IPS-11a (cell line): Measurements from ENCODE around the gene EPHA6.
"Not testable (repeated sequence)": the region's sequence is repeated elsewhere in the genome, so short reads cannot be mapped to it uniquely, and the experiment has no call there.

Experiments used
- H3K4me3 ChIP-seq: one replicate; pipeline ENCODE4 v1.5.1; 2013; ENCODE audit warnings: low read depth, low read length, control low read depth

The EPHA6 gene

DNA sequence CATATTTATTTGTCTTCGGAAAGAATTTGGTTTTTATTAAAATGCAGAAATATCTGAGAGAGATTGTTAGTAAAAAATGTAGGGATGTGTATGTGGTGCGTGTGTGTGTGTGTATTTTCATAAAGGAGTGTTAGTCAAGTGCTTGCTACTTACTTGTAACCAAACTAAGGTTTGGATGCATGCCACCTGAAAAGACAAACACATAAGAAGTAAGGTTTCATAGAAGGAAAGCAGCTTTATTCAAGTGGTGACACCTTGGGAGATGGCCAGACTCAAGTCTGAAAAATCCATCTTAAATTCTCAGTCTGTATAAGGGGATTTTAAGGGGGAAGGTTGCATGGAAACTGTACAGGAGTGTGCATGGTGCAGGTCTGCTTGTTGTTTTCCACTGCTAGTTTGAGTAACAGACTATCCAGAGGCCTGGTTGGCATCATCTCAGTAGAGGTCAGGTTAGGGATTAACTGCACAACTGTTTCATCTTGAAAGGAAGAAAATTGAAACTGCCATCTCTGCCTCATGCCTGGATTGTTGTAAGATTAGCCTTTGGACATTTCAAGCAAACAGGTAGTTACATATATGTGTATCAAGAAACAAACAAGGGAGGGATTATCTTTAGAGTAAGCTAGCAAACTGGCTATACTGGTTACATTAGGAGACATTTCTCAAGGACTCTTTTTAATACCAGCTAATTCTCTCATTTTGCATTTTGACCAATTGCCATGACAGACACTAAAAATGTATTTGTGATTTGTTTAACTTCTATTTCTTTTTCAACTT, 196.7 kb downstream of the EPHA6 start:
- no peak overlapping the region for H3K4me3 ChIP-seq

DNA sequence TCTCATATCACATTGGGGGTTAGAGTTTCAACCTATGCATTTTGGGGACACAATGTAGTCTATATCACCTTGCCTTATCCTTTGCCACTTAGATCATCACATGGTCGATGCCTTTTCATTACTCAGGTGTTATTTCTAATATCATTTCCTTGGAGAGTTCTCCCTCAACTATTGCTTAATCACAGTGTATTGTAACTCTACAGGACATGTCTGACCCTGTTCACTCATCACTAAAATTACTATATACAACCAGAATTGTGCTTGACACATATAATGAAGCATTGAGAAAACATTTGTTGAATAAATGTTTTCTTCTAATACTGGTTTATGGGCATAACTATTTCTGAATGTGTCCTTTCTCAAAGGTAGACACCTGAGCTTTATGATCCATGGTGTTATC, 207.4 kb downstream of the EPHA6 start:
- H3K4me3 ChIP-seq: no peak overlapping the region

DNA sequence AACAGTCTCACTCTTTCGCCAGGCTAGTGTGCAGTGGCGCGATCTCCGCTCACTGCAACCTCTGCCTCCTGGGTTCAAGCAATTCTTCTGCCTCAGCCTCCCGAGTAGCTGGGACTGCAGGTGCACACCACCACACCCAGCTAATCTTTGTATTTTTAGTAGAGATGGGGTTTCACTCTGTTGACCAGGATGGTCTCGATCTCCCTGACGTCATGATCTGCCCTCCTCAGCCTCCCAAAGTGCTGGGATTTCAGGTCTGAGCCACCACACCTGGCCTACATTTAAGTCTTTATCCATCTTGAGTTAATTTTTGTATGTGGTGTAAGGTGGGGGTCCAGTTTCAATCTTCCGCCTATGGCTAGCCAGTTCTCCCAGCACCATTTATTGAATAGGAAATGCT, 211.2 kb downstream of the EPHA6 start:
- H3K4me3 ChIP-seq: not testable (repeated sequence)

DNA sequence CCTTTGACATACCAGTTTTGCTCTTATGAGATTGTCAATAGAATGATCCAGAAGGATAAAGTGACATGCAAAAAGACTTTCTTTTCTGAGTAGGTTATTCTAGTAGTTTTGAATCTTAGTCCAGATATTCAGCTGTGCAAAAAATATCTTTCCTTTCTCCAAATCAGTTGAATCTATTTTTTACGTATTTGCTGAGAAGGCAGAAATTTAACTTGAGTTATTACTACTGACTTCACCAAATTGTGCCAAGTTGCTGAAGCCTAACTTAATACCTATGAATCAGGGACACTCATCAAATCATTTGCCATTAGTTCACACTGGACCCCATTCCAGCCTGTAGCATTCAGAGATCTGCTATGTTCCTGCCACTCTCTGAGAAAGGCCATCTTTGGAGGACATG, 215.6 kb downstream of the EPHA6 start:
- H3K4me3 ChIP-seq: no peak overlapping the region

DNA sequence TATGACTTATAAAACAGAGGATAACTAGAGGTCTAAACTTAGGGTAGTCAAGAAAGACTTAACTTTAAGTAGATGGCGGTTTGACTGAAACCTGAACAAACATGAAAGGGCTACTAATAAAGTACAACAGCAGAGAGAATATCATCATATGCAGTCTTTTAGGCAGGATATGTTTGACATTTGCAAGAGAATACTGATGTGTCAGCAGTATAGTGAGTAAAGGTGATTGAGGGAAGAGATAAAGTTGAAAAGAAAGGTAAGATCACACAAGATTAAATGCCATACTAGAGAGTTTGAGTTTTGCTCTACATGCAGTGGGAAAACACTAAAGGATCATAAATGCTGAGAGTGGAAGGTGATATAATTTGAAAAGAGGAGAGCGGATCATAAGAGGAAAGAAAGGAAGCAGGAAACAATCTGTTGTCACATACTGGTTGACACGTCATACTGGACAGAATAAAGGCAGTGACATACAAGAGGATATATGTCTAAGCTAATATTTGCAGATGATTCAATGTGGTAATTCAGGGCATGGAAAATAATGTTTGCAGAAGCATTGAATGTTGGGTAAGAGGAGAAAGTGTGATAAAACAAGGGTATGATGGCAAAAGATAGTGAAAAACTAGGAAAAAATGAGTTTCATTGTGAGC, 223.0 kb downstream of the EPHA6 start:
- H3K4me3 ChIP-seq: no peak overlapping the region

DNA sequence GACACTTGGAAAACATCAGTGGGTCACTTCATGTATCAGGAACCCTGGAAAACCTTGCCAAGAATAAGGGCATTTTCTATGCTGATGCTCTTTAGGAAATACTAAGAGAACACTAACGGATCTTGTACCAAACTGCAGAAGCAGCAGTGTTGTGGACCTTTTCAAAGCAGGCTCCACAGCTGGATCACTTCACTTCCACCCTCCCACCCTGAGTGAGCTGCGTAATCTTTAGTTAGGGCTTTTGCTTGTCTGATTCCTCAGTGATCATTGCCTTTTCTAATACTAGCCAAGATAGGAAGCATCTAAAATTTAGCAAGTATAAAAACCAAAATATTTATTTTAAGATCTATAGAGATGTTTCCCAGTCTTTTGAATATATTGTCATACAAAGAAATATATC, 229.0 kb downstream of the EPHA6 start:
- H3K4me3 ChIP-seq: no peak overlapping the region

DNA sequence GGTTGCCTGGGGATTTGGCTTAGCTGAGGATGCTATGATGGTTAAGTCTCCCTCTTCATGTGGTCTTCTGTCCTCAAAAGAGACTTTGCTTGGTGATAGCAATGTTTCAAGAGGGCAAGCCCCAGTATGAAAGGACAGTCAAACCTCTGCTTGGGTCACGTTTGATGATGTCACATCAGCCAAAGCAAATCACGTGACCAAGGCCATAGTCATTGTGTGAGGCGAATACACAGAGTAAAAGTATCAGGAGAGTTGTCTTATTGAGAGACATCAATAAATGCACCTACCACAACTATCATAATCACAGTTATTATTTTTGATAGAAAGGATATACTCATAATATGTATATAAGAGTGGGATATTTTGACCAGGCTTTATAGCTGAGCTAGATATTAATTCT, 243.0 kb downstream of the EPHA6 start:
- H3K4me3 ChIP-seq: no peak overlapping the region

DNA sequence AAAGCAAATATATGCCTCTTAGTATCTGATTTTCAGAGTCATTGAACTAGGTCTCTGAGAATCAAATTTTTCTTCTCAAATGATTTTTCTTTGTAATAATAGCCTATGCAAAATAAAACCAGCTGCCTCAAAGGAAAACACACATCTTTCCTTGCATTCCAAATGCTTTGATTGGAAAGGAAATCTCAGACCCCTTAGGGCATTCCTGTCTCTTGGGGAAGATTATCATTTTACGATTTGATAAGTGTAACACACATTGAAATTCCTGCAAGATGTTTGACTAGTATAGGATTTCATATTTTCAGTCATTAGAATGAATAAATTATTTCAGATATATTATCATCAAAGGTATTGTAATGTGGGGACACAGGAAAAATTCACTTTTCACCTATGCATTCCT, 244.8 kb downstream of the EPHA6 start:
- H3K4me3 ChIP-seq: no peak overlapping the region

DNA sequence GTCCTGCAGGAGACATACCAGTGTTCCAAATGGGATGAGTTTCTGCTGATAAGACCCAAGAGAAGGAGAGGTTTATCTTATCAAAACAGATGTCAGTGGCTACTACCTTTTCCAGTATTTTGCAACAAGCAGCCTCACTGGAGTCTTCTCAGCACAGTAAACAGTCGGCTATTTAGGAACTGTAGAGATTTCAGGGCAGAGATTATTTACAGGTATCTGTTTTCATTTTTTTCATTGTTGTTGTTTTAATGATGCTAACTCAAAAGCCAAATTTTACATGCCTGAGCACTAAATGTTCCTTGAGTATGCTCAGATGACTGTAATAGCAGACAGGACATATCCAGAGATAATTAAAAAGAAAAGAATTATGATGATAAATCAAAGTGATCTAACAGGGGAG, 252.1 kb downstream of the EPHA6 start:
- H3K4me3 ChIP-seq: no peak overlapping the region

DNA sequence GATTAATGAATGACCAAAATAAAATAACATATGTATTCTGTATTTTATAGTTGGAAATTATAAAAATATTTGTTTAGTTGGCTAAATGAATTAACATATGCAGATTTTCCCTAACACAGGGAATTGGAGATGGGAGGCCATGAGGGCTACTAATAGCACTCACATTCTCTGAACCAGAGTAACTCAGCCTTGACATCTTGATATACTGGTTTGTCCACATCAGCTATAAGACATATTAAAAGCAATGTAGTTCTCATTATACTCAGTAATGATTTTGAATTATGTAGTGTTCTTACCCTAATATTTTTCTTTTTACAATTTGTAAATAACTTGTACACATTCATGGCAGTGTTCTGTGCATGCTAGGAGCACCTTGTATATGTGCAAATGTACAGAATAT, 255.9 kb downstream of the EPHA6 start:
- no peak overlapping the region for H3K4me3 ChIP-seq

DNA sequence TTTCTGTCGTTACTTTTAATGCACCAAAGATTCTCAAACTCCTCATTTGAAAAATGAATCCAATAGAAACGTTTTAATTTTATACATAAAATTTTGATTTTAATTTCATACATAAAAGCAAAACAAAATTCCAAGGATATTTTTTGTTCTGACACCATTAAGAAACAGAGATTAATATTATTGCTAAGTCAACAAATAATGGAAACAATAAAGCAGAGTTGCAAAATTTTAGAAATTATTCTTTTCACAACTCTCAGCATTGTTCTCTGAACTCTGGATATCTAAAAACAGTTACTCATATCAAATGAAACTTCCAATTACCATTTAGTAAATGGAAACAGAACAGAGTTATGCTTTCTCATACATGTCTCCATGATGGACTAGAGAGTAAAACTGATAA, 260.2 kb downstream of the EPHA6 start:
- no peak overlapping the region for H3K4me3 ChIP-seq

DNA sequence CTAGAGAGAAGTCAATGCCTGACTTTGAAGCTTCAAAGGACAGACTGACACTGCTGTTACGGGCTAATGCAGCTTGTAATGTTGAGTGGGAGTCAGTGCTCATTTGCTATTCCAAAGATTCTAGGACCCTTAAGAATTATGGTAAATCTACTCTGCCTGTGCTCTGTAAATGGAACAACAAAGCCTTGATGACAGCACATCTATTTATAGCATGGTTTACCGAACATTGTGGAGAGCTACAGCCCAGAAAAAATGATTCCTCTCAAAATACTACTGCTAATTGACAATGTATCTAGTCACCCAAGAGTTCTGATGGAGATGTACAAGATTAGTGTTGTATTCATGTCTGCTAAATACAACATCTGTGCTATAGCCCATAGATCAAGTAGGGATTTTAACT, 262.3 kb downstream of the EPHA6 start:
- H3K4me3 ChIP-seq: no peak overlapping the region

DNA sequence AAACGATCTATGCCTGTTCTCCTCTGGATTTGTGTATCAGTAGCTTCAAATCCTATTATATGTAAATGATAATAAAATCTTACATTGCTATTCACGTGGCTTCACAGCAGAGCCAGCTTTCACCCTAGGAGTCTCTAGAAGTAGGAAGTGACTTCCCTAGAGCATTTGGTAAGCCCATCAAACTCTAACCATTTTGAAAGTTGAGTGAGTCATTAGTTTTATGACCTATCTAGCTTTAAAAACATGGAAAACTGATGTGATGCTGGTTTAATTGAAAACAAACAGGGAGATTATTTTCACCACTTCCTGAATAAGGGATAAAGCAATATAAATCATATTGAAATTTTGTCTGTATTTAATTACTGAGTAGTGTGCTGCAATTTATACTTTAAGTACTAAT, 275.2 kb downstream of the EPHA6 start:
- no peak overlapping the region for H3K4me3 ChIP-seq

DNA sequence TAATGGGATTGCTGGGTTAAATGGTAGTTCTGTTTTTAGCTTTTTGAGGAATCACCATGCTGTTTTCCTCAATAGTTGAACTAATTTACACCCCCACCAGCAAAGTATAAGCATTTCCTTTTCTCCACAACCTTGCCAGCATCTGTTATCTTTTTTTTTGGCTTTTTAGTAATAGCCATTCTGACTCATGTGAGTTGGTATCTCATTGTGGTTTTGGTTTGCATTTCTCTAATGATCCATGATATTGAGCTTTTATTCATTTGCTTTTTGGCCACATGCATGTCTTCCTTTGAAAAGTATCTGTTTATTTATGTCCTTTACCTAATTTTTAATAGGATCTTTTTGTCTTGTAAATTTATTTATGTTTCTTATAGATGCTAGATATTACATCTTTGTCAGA, 288.2 kb downstream of the EPHA6 start:
- H3K4me3 ChIP-seq: no peak overlapping the region

DNA sequence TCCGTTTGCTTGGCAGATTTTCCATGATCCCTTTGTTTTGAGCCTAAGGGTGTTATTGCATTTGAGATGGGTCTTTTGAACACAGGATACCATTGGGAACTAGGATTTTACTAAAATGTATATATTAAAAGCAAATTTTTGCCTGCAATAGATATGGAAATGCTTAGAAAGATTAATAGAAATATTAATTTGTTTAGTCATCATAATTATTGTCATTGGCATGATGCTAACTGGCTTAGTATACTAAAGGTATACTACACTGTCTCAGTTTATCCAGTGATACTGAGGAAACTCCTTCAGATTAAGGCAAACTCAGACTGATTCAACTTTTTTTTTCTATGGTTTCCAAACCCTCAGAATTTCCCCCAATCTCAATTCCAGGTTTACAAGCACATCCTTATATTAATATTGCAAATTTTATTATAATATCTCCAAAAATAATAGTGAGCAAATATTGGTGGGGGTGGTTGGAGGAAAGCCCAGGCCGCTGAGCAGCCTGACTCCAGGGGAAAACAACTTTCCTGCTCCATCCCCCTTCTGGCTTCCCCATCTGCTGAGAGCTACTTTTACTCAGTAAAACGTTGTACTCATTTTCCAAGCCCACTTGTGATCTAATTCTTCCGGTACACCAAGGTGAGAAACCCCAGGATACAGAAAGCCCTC, 291.7 kb downstream of the EPHA6 start:
- H3K4me3 ChIP-seq: no peak overlapping the region

DNA sequence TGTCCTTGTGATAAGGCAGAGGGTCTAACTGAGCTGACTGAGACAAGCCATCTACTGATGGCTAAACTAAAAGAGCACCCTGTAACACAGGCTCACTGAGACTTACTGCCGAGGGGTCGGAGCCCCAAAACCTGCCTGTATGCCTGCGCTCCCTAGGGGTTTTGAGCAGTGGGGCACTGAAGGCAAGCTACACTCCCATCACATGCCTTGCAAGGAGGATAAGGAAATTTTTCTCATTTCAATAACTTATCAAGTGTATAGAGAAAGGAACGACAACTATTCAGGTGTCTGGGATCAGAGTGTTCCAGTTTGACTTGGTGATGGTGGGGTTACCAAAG, 292.2 kb downstream of the EPHA6 start:
- H3K4me3 ChIP-seq: no peak overlapping the region

DNA sequence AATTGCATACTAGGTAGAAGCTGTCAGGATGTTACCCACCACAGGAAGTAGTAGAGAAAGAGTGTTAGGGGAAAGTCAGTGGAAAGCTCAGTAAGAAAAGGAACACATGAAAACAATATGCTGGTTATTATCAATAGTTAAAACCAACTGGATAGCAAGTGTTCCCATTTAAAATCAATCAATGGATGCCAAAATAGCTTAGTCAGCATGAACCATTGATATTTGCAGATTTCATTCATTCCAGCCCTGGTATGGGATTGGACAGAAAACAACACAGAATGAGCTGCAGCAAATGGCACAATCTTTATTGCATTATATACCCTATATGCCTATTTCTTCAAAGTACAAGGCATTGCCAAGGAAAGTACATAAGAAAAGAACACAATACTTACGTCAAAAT, 293.7 kb downstream of the EPHA6 start:
- H3K4me3 ChIP-seq: no peak overlapping the region

DNA sequence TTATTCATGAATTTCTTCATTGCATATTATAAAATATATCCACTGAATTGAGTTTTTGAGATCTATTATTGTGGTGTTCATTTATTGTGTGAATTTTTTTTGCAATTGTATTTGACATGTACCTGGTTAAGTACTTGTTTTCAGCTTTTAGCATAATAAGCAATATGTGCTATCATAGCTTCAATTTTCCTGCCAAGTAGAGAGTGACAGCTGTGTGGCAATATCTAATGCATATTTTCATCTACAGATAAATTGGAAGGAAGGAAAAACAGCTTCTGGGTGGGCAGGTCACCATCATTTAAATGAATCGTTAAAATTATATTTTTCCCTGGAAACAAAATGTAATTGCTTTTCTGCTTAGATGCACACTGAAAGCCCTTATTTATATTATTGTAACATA, 296.9 kb downstream of the EPHA6 start:
- H3K4me3 ChIP-seq: no peak overlapping the region

DNA sequence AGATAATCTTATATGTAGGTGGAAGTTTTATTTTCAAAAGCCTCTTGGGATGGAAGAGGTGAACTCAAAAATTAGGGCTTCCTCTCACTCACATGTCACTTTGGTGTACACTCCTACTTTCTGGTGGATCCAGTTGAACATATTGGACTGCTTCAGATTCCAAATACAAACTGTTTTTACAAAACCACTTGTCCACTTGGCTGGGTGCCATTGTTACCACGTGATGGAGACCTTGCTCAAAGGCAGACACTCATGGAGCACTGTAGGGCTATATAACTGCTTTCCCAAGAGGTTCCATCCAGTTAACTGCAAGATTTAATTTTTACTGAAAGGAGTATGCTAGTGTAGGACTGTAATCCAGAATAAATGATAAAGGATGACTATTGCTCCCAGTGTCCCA, 307.0 kb downstream of the EPHA6 start:
- H3K4me3 ChIP-seq: no peak overlapping the region

DNA sequence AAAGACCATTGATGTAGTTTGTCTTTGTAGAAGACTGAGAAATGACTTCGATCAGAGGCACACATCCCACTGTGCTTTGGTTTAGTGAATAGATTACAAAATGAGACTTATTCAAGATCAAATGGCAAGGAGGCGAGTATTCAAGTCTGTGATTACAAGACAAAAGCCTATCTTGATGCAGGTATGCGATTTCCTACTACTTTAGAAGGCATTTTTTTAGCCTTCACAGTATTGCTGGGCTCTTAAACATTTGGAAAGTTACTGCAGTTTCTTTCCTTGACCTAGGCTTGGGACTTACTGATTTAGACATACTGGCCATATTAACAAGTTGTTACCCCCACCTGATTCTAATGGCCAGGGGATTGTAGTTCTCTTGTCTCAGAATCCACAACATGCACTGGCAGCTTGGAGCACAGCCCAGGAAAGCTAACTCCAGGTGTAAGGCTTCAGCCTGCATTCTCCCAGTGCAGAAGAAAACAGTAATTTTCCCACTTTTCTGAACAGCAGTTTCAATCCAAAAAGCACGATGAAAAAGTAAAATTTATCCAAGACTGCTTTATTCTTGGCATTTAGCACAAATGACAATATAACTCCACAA, 311.6 kb downstream of the EPHA6 start:
- H3K4me3 ChIP-seq: no peak overlapping the region

DNA sequence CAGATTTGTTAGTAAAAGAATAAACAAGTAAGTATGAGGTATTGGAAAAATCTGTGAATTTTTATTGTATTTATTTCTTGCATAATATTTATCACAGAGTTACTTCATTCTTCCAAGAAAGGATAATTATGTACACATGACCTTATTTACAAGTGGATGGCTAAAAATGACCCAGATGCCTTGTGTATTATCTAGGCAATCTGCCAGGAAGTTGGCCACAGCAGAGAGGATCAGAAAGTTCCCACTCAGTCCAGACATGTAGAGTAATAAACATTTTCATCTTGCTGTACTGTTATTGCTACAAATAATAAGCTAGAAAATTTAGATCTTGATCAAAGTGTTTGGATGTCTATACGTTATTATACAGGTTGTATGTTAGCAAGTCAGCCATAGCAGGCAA, 317.1 kb downstream of the EPHA6 start:
- no peak overlapping the region for H3K4me3 ChIP-seq

DNA sequence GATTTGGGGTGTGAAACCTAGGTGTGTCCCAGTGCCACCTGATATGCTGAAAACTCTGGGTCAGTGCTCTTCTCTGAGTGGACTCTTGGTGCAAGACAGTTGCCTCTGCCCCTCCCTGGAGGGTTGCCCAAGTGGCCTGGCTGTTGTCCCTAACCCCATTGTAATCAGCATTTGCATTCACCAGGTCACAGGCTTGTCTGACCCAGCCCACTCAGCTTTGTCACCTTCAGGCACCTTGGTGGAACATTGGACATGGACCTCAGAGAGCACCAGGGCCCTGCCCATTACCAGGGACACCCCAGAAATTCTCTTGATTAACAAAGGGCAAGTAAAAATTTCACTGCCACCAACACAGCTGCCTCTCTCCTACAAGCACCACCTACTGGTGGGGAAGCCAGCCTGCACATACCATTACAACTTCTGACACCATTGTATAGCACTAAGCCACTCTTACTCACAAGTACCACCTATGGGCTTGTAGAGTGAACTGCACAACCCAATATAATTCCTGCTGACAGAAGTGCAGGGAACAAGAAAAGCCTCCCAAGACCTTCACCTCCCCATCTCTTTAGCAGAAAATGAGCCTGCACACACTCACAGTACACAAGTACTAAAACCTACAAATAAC, 324.6 kb downstream of the EPHA6 start:
- no peak overlapping the region for H3K4me3 ChIP-seq
